Frontal cortex (tissue), 4 donors: ENCODE data around the gene PALM3. TPM values are rescaled to one million over a fixed set of nuclear protein-coding genes. Genes with fewer than 3 reads are reported as not detected.
"Not testable (repeated sequence)": the region's sequence is repeated elsewhere in the genome, so short reads cannot be mapped to it uniquely, and the experiment has no call there.

ENCODE experiments used
- DNase-seq, 2 donors: peaks; one replicate each; pipeline ENCODE4 v3.0.0; 2012; ENCODE audit warnings: low spot score in 2 of 2
- FAIRE-seq: peaks from 2 replicates; lab custom pipeline; 2012; peaks lifted over from hg19 to GRCh38; lab: Jason Lieb, UNC
- total RNA-seq: library from RNA; depleted of rRNA; stranded (reverse); fragments of >200 nt; gene quantifications from one replicate; pipeline ENCODE4 v1.2.3, GENCODE V29; 2014
- donor health status: control.
- donor health status: control.
- donor health status: control.

The PALM3 gene
- total RNA-seq, 1 donor from 2014 or later = 3.3 TPM

GRCh38 chr19:14039181-14039580 is 22.7 kb downstream of the PALM3 start:
- FAIRE-seq = no peak

GRCh38 chr19:14035706-14036105 is 26.2 kb downstream of the PALM3 start:
- no peak for DNase-seq
- no peak for FAIRE-seq

More at GRCh38 chr19:14039181-14039580, 22.7 kb downstream of the PALM3 start:
- DNase-seq = no peak

GRCh38 chr19:14035159-14035558 is 26.7 kb downstream of the PALM3 start:
- not testable (repeated sequence) for DNase-seq, FAIRE-seq

GRCh38 chr19:14033946-14034345 is 27.9 kb downstream of the PALM3 start:
- FAIRE-seq = no peak
- DNase-seq = no peak

GRCh38 chr19:14031719-14032480 is 30.0 kb downstream of the PALM3 start, which contains the start of gene IL27RA:
IL27RA (plus strand) TSS chr19:14031762; CDS start chr19:14031873, 111 bp downstream.
- DNase-seq (peak in 1 of 2 donors; percentile 66), FAIRE-seq (no peak)

GRCh38 chr19:14030997-14031718 is 30.7 kb downstream of the PALM3 start:
- DNase-seq (no peak), FAIRE-seq (no peak)

- no peak for FAIRE-seq
- DNase-seq = no peak
Observed at GRCh38 chr19:14028901-14029300, 33.0 kb downstream of the PALM3 start.

GRCh38 chr19:14027856-14028450 is 33.9 kb downstream of the PALM3 start, which contains the start of gene RLN3:
RLN3 (plus strand) TSS chr19:14028148; CDS start chr19:14028205, 57 bp downstream.
- FAIRE-seq = no peak

GRCh38 chr19:14026652-14027192 is 35.2 kb downstream of the PALM3 start:
- not testable (repeated sequence) for DNase-seq, FAIRE-seq

More at GRCh38 chr19:14027856-14028450, 33.9 kb downstream of the PALM3 start, which contains the start of gene RLN3:
- DNase-seq = no peak

GRCh38 chr19:14023404-14024235 is 38.3 kb downstream of the PALM3 start:
- FAIRE-seq (no peak), DNase-seq (no peak)

GRCh38 chr19:14022469-14022868 is 39.4 kb downstream of the PALM3 start:
- FAIRE-seq = no peak
- DNase-seq = no peak

- no peak for FAIRE-seq
- no peak for DNase-seq
Observed at GRCh38 chr19:14021474-14021873, 40.4 kb downstream of the PALM3 start.

- not testable (repeated sequence) for FAIRE-seq, DNase-seq
Observed at GRCh38 chr19:14019739-14020138, 42.1 kb downstream of the PALM3 start.

- no peak for FAIRE-seq
- no peak for DNase-seq
Observed at GRCh38 chr19:14019100-14019499, 42.8 kb downstream of the PALM3 start.

- no peak for FAIRE-seq
Observed at GRCh38 chr19:14015524-14016035, 46.3 kb downstream of the PALM3 start.

GRCh38 chr19:14012378-14012915 is 49.4 kb downstream of the PALM3 start:
- DNase-seq = no peak
- FAIRE-seq = no peak

More at GRCh38 chr19:14015524-14016035, 46.3 kb downstream of the PALM3 start:
- no peak for DNase-seq

GRCh38 chr19:14006766-14007562 is 54.9 kb downstream of the PALM3 start:
- no peak for FAIRE-seq
- peak; percentile 77 to 78 for DNase-seq
